ENCODE data around the gene CALM1. TPM values are rescaled to one million over a fixed set of nuclear protein-coding genes. Genes with fewer than 3 reads are reported as not detected.

The CALM1 gene
- total RNA-seq, 1 donor from 2014 or later: 362 TPM

DNA sequence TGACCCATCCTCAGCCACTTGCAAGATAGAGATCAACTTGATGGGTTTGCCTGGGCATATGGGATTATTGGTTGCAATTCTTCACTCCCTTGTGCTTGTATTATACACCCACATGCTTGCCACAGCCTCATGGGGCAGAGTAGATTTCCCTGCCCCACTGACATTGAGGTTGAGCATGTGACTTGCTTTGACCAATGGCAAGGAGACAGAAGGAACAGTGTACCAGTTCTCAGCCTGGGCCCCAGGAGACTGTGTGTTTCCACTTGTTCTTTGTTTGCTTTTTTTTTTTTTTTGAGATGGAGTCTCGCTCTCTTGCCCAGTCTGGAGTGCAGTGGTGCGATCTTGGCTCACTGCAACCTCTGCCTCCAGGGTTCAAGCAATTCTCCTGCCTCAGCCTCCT lies 31.8 kb downstream of the CALM1 start:
- intact Hi-C loops (cut with DNase I): no loop called here
- no peak for DNase-seq (ENCODE audit: low spot score)

- DNase-seq (ENCODE audit: low spot score): no peak
- intact Hi-C loops (cut with DNase I): no loop called here
Measured at GRCh38 chr14:90429236-90429635, 32.4 kb downstream of the CALM1 start.

DNA sequence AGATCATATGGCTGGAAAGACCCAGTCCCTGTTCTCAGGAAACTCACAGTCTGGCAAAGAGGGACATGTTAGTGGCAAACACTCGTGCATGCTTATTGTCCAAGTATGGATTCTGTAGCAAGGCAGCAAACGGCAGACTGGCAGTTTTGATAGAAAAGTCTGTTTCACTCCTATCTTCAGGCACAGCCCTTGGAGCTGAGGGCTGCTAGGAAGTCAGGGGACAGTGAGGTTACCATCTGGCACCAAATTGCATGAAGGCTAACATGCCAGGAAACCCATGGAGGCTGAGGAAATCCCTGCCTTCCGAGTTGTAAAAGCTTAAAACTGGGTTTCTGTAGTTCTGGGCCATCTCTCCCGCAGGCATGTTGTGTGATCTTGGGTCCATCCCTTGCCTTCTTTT lies 32.9 kb downstream of the CALM1 start:
- intact Hi-C loops (cut with DNase I): no loop called here

GRCh38 chr14:90434370-90435020 lies 37.7 kb downstream of the CALM1 start:
- intact Hi-C loops (cut with DNase I): no loop called here
- no peak for DNase-seq (ENCODE audit: low spot score)

More for the DNA sequence above, 32.9 kb downstream of the CALM1 start:
- no peak for DNase-seq (ENCODE audit: low spot score)

- intact Hi-C loops (cut with DNase I): no loop called here
- DNase-seq (ENCODE audit: low spot score): no peak
Measured at GRCh38 chr14:90438841-90439240, 42.0 kb downstream of the CALM1 start.

DNA sequence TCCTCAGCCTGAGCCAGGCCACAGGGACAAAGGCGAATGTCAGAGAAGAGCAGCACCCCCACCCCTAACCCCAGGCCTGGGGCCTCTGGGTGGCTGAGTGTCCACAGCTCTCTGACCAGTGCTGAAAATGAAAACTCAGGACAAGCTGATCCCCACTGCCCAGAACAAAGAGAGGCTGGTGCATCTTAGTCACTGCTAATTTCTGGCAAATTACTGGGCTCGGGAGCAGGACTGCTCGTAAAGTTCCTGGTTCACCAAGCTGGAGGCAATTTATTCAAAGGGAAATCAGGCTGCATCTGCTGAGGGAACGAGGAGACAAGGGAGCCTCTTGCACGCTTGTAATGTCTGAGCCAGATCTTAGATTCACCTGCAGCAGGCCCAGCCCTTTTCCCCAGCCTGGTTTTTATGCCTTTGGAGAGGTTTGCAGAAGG lies 43.2 kb downstream of the CALM1 start:
- DNase-seq (ENCODE audit: low spot score): no peak
- intact Hi-C loops (cut with DNase I): no loop called here

DNA sequence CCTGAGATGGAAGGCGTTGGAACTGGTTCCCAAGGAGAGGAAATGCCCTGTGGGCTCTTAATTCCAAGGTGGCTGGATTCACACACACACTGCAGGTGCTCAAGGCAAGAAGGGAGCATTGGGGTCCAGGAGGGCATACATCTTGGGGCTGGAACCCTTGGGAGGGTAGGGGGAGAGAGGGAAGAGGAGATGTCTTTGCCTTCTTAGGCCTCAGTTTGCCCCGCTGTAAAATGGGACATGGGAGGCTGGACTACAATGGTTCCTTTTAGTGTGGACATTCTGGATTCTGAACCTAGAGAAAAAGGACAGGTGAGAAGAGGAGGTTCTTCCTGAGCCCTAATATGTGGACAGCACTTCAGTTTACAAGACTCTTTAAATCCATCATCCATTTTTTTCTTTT lies 43.8 kb downstream of the CALM1 start:
- intact Hi-C loops (cut with DNase I): no loop called here
- no peak for DNase-seq (ENCODE audit: low spot score)

- intact Hi-C loops (cut with DNase I): no loop called here
- no peak for DNase-seq (ENCODE audit: low spot score)
Measured at GRCh38 chr14:90442388-90442787, 45.6 kb downstream of the CALM1 start.

DNA sequence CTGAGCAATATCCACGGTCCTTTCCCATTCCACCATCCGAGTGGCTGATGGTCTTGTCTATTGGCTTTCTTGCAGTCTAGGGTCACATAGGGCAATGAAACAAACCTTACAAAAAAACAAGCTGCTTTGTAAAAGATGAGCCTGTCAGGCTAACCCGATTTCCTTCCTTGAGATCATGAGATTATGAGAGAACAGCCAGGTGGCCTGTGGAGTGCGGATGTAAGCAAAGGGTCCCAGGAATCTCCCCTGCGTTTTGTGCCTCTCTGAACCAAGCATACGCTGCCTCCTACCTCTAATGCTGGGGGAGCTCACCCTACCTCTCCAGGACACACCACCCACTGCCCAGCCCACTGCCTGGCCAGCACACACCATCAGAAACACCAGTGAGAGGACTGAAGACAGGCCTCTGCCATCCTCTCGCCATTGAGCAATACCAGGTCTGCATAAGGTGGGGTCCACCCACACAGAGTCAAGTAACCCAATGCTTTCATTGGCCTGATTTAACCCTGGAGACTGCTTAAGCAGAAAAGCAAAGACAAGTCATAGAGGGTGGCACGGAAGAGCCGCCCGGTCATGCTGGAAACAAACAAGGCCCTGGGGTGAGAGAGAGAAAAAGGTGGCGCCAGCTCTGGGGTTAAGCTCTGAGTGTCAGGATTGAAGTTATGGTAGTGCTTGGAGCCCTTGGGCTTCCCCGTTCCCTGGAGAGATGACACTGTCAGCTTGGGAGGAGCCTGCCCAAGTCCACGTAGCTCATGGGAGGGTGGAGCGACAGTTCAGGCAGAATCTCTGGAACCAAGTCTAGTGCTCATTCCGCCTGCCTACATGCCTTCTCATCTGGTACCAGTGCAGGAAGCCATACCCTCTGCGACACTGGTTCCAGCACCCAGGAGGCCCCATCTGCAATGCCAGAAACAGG lies 46.6 kb downstream of the CALM1 start:
- intact Hi-C loops (cut with DNase I): no loop called here
- DNase-seq (ENCODE audit: low spot score): no peak

DNA sequence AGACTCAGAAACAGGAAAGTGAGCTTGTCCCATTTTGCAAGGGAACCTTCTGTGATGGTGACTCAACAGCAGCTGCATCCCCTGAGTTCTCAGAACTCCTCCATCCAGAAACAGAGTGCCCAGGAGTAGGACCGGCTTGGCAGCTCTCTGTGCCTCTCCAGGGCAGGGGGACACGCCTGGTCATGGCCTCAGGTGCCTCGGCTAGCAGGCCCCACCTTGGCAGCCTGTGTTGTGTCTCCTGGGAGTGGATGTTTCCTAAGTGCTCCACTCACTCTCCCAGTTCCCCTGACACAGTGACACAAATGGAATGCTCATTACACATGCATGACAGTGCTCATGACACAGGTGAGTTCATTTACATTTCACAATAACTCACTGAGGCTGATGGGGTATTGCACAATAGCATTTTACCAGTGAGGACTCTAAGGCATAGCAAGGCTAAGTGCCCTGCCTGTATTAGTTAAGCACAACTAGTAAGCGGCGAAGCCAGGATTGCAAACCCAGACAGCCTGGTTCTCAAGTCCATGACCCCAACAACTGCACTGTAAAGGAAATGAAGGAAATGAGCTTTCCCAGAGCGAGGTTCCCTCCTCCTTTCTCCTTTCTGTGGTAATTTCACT lies 47.4 kb downstream of the CALM1 start:
- DNase-seq (ENCODE audit: low spot score): no peak
- intact Hi-C loops (cut with DNase I): no loop called here

GRCh38 chr14:90445011-90445410 lies 48.2 kb downstream of the CALM1 start:
- no peak for DNase-seq (ENCODE audit: low spot score)
- intact Hi-C loops (cut with DNase I): no loop called here

GRCh38 chr14:90446405-90446804 lies 49.6 kb downstream of the CALM1 start:
- no peak for DNase-seq (ENCODE audit: low spot score)
- intact Hi-C loops (cut with DNase I): no loop called here

- no peak for DNase-seq (ENCODE audit: low spot score)
- intact Hi-C loops (cut with DNase I): no loop called here
Measured at GRCh38 chr14:90447720-90448497, 51.1 kb downstream of the CALM1 start.

- intact Hi-C loops (cut with DNase I): no loop called here
- no peak for DNase-seq (ENCODE audit: low spot score)
Measured at GRCh38 chr14:90449411-90449810, 52.6 kb downstream of the CALM1 start.

- intact Hi-C loops (cut with DNase I): no loop called here
Measured at GRCh38 chr14:90450151-90450550, 53.3 kb downstream of the CALM1 start.

GRCh38 chr14:90450667-90451066 lies 53.8 kb downstream of the CALM1 start:
- intact Hi-C loops (cut with DNase I): no loop called here
- DNase-seq (ENCODE audit: low spot score): no peak

More at GRCh38 chr14:90450151-90450550, 53.3 kb downstream of the CALM1 start:
- DNase-seq (ENCODE audit: low spot score): no peak

DNA sequence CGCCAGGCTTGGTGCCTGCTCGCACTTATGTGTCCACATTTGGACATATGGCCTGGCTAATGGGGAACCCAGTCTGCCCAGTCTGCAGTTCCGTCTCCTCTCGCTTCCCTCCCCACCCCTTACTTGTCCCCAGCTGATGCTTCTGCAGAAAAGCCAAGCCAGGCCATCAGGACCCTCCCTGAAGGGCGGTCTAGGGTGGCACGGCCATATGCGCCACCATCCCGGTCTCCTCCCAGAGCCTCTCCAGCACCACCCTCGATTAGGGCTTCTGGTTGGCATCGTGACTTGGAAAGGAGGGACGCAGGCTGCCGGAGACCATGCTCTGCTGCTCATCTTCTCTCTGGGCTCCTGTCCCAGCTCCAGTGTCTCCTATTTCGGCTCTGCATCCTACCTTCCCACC lies 54.6 kb downstream of the CALM1 start:
- no peak for DNase-seq (ENCODE audit: low spot score)
- intact Hi-C loops (cut with DNase I): no loop called here

DNA sequence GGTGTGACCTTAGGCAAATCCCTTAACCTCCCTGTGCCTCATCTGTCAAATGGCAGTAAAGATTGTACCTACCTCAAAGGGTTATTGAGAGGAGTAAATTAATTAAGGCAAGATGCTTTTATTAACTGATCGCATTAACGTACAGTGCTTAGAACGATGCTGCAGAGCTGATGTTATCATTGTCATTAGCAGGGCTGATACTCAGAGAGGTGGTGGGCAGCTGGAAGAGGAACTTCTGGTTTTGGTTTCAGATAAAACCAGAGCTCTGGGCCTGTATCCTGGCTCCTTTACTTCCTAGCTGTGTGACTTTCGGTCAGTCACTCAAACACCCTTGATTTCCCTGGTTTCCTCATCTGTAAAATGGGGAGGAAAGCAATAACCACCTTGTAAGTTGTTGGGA lies 55.1 kb downstream of the CALM1 start:
- intact Hi-C loops (cut with DNase I): no loop called here
- no peak for DNase-seq (ENCODE audit: low spot score)

- no peak for DNase-seq (ENCODE audit: low spot score)
- intact Hi-C loops (cut with DNase I): no loop called here
Measured at GRCh38 chr14:90452366-90452765, 55.5 kb downstream of the CALM1 start.

DNA sequence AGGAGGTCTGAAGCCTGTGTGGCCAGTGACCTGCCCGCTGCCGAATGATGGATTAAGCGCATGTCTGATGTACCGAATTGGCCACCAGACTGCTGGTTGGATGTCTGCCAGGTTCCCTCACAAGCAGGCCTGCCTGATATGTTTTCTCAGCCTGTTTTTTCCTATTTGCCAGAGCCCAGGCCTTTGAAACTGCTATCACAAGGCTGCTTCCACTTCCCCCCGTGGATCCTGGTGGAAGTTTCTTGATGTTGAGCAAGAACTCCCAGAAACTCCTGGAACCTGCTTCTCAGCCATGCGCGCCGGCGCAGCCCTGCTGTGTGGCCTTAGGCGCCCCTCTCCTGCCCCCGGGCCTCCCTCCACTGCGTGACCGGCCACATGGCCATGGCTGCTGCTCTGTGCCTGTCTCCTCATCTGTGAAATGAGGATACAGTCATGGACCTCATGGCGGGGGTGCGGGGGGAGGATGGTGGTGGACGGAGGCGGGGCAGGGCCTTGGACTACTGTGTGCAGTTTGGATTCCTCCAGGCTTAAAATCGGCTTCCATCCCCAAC lies 56.6 kb downstream of the CALM1 start:
- intact Hi-C loops (cut with DNase I): no loop called here
- DNase-seq (ENCODE audit: low spot score): no peak

Data from cardiac septum (tissue), 1 donor.